ENCODE results near the gene TMTC2.

The TMTC2 gene

DNA sequence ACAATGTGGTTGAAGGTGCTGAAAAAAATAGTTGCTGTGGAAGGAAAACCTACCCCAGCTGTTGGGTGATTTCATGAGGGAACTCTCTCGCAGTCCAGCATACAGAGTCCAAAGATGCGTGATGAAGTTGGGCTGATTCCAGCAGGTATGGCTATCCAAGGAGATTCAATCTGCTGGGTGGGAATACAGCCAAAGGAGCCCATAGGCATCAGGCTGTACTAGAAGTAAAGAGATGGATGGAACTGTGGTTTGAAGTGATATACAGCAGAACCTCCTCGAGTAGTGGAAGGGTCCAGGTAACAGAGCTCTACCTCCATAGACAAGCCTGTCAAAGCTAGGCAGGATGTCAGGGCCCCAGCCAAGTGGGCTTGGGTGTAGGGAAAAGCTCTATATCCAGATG, 11.5 kb upstream of the TMTC2 start:
- no peak for DNase-seq (ENCODE audit: low spot score)
- TF ChIP-seq, protein P1, sequence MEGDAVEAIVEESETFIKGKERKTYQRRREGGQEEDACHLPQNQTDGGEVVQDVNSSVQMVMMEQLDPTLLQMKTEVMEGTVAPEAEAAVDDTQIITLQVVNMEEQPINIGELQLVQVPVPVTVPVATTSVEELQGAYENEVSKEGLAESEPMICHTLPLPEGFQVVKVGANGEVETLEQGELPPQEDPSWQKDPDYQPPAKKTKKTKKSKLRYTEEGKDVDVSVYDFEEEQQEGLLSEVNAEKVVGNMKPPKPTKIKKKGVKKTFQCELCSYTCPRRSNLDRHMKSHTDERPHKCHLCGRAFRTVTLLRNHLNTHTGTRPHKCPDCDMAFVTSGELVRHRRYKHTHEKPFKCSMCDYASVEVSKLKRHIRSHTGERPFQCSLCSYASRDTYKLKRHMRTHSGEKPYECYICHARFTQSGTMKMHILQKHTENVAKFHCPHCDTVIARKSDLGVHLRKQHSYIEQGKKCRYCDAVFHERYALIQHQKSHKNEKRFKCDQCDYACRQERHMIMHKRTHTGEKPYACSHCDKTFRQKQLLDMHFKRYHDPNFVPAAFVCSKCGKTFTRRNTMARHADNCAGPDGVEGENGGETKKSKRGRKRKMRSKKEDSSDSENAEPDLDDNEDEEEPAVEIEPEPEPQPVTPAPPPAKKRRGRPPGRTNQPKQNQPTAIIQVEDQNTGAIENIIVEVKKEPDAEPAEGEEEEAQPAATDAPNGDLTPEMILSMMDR (IDR thresholded peaks at IDR 0.05; ENCODE audit: extremely low read depth, insufficient read depth, missing control alignments), result no peak
- in situ Hi-C loops (cut with MboI; ENCODE audit: low pct_unique_long_range_greater_than_20kb, low sequenced_read_pairs, unreplicated experiment), result loop anchor here (25.0 kb wide), 1 partner anchor 1137 kb away; no protein-coding TSS in a partner anchor

DNA sequence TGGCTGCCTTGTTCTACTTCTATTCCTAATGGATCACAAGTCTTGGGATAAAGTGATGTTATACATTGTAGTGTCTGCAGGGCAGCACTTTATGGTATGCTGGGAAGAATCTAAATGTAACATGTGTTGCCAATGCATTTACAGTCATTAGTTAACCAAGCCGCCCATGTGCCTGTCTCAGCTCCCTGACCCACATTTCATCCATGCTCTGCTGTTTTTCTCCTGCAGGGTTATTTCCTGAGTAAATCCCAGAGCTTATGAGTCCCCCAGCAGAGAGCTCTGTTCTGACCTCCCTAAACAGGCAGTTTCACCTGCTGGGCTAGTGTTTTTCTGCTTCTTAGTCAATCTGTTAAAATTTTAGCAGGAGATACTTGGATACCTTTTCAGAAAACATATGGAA, 4.4 kb upstream of the TMTC2 start:
- TF ChIP-seq, protein P1 (IDR thresholded peaks at IDR 0.05; ENCODE audit: extremely low read depth, insufficient read depth, missing control alignments), result no peak
- in situ Hi-C loops (cut with MboI; ENCODE audit: low pct_unique_long_range_greater_than_20kb, low sequenced_read_pairs, unreplicated experiment), result loop anchor here (25.0 kb wide), 1 partner anchor 1130 kb away; no protein-coding TSS in a partner anchor
- no peak for DNase-seq (ENCODE audit: low spot score)

DNA sequence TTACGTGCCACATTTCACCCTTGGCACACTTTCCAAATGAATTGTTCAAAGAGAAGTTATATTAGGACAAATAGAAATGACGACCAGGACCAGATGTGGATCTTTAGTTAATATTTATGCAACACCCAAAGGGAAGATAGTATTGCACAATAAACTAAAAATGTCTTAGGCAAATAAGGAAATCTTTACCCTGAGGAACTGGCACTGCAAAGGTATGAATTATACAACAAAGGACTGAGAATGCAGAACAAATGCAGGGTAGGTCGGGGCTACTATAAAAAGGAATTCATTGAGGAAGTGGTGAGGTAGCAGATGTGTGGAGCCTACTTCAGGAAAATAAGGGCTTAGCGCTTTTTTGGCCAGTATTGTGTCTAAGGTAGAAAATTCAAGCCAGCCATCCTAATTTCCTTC, 3.9 kb upstream of the TMTC2 start:
- in situ Hi-C loops (cut with MboI; ENCODE audit: low pct_unique_long_range_greater_than_20kb, low sequenced_read_pairs, unreplicated experiment), result loop anchor here (25.0 kb wide), 1 partner anchor 1129 kb away; no protein-coding TSS in a partner anchor
- TF ChIP-seq, protein P1 (IDR thresholded peaks at IDR 0.05; ENCODE audit: extremely low read depth, insufficient read depth, missing control alignments), result no peak
- DNase-seq (ENCODE audit: low spot score), result no peak

DNA sequence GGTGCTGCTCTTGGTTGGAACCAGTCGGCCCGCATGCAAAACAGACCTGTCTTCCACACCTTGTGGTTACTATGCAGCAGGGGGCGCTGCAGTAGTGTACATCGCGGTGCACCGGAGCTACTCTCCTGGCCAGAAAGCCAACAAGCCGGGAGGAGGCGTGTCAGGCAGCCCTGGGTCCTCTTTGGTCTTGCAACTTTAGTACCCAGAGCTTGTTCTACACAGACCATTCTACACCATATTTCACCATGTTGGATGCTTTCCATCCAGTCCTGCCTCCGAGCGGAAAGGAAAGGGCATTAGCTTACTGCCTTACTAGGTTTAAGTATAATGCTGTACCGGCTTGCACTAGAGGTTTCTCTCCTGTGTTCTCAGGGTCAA, 927 bp upstream of the TMTC2 start:
- peak; percentile 64 for DNase-seq (ENCODE audit: low spot score)
- in situ Hi-C loops (cut with MboI; ENCODE audit: low pct_unique_long_range_greater_than_20kb, low sequenced_read_pairs, unreplicated experiment), result loop anchor here (25.0 kb wide), 1 partner anchor 1127 kb away; no protein-coding TSS in a partner anchor
- TF ChIP-seq, protein P1 (IDR thresholded peaks at IDR 0.05; ENCODE audit: extremely low read depth, insufficient read depth, missing control alignments), result peak; percentile 89

DNA sequence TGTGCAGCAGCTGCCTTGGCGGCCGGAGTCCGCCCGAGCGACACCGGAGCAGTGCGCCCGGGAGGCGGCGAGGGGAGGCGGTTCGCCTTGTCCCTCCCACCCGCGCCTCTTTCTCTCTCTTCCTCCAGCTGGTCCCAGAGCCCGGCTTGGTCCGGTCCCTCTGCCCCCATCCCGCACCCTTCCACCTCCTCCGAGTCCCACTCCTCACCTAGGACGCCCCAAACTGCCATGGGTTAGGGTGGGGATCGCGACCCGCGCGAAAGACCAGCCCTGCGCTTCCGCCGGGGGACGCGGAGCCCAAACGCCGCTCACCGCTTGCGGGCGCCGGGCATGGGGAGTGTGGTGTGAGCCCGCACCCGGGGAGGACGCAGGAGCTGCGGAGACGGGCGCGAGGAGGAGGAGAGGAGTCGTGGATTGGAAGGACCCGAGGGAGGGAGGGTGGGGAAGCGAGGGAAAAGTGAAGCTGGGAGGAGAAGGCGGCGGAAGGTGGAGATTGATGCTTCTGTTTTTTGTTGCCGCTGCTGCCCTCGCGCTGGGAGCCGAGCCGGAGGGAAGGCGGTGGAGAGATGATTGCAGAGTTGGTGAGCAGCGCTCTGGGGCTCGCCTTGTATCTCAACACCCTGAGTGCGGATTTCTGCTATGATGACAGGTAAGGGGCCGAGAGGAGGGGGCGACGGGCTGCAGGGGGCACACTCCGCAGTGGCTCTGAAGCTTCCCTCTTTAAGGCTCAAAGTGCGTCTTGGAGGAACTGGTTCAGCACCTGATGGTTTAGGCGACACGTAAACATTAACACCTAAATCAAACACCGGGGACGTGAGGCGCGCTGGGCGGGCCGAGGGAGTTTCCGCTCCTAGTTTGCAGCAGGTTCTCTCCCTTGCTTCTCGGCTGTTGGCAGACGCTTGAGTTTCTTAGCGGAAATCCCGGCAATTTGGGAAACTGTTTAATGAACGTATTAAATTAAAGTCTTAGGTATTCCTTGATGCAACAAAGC, 610 bp downstream of the TMTC2 start:
- in situ Hi-C loops (cut with MboI; ENCODE audit: low pct_unique_long_range_greater_than_20kb, low sequenced_read_pairs, unreplicated experiment), result loop anchor here (25.0 kb wide), 1 partner anchor 1125 kb away; no protein-coding TSS in a partner anchor
- TF ChIP-seq, protein P1 (IDR thresholded peaks at IDR 0.05; ENCODE audit: extremely low read depth, insufficient read depth, missing control alignments), result no peak
- peak; percentile 47 for DNase-seq (ENCODE audit: low spot score)

DNA sequence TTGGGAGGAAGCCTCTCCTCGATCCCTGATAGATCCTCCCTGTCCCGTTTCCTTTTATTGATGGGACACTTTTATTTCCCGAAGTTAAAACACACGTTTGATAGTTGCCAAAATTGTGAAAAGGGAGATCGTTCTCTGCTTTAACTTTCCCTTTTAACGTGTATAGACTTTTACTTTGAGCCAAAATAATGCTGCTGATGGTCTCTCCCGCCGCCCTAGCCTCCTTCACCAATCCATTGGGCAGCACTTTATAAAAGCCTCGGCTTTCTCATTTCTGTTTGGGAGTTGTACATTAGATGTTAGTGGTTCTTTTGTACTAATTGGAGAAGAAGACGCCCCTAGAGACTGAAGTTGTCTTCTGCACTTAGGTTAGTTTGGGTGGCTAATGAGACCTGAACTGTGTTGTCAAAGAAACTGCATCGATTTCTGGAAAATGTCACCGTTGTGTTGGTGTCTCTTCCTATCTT, 1.4 kb downstream of the TMTC2 start:
- in situ Hi-C loops (cut with MboI; ENCODE audit: low pct_unique_long_range_greater_than_20kb, low sequenced_read_pairs, unreplicated experiment), result loop anchor here (25.0 kb wide), 1 partner anchor 1124 kb away; no protein-coding TSS in a partner anchor
- TF ChIP-seq, protein P1 (IDR thresholded peaks at IDR 0.05; ENCODE audit: extremely low read depth, insufficient read depth, missing control alignments), result peak; percentile 20
- no peak for DNase-seq (ENCODE audit: low spot score)
